ENCODE results near the gene VWCE. TPM values are rescaled to one million over a fixed set of nuclear protein-coding genes. Genes with fewer than 3 reads are reported as not detected.
A peak's percentile ranks its signal among the peaks of the same experiment; 100 is the strongest.

The VWCE gene
- total and polyA plus RNA-seq, 9 of the 15 experiments (the other 6 are each of a cell fraction or from before 2014, with no cell fraction given), result 0.06 to 1.6 (median 0.63) TPM; not detected in 1

DNA sequence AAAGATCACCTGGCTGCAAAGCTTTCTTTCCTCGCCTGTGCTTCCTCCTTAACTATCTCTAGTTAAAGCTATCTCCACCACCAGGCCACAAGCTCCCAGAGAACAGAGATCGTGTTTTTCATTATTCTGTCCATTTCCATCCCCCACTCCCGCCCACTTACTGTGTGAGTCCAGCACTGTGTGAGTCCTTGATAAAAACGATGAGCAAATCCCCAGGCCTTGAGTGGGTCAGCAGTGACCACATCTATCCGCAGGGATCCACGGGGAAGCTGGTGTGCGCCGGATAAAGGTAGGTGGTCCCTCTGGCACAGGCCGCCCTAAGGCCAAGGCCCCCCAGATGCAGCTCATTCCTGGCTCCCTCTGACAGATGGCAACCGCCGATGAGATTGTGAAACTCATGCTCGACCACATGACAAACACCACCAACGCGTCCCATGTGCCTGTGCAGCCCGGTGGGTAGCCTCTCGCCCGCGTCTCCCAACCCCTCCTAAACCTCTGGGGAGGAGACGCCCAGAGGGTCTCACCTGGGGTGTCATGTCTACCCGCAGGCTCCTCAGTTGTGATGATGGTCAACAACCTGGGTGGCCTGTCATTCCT is 47.2 kb upstream of the VWCE start (continued):
- TF ChIP-seq, protein P1, sequence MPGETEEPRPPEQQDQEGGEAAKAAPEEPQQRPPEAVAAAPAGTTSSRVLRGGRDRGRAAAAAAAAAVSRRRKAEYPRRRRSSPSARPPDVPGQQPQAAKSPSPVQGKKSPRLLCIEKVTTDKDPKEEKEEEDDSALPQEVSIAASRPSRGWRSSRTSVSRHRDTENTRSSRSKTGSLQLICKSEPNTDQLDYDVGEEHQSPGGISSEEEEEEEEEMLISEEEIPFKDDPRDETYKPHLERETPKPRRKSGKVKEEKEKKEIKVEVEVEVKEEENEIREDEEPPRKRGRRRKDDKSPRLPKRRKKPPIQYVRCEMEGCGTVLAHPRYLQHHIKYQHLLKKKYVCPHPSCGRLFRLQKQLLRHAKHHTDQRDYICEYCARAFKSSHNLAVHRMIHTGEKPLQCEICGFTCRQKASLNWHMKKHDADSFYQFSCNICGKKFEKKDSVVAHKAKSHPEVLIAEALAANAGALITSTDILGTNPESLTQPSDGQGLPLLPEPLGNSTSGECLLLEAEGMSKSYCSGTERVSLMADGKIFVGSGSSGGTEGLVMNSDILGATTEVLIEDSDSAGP (CRISPR knock-in tag; IDR thresholded peaks at IDR 0.05), result no peak
- TF ChIP-seq MXI1 (IDR thresholded peaks at IDR 0.05; ENCODE audit: low read depth, low read length), result no peak
- TF ChIP-seq RCOR1 (IDR thresholded peaks at IDR 0.05; ENCODE audit: borderline replicate concordance in 1 of 2, low read depth in 2 of 2, low read length in 2 of 2), result peak in 1 of 2 experiments; percentile 39; a peak in 1 of 4 replicates
- TF ChIP-seq, protein P2, sequence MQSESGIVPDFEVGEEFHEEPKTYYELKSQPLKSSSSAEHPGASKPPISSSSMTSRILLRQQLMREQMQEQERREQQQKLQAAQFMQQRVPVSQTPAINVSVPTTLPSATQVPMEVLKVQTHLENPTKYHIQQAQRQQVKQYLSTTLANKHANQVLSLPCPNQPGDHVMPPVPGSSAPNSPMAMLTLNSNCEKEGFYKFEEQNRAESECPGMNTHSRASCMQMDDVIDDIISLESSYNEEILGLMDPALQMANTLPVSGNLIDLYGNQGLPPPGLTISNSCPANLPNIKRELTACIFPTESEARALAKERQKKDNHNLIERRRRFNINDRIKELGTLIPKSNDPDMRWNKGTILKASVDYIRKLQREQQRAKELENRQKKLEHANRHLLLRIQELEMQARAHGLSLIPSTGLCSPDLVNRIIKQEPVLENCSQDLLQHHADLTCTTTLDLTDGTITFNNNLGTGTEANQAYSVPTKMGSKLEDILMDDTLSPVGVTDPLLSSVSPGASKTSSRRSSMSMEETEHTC (IDR thresholded peaks at IDR 0.05), result no peak
- no peak for TF ChIP-seq ZNF24 (IDR thresholded peaks at IDR 0.05)
- no peak for TF ChIP-seq ILK (tag; IDR thresholded peaks at IDR 0.05; ENCODE audit: borderline replicate concordance, low read depth)
- TF ChIP-seq PTRF (tag; IDR thresholded peaks at IDR 0.05), result no peak
- TF ChIP-seq EGR1 (conservative IDR thresholded peaks at IDR 0.05), result peak; percentile 99
- TF ChIP-seq STAG1 (CRISPR knock-in tag; IDR thresholded peaks at IDR 0.05; ENCODE audit: borderline replicate concordance), result no peak
- peak; percentile 69; the same call in 1 of the 2 replicates for TF ChIP-seq CREM (IDR thresholded peaks at IDR 0.05; ENCODE audit: low read depth)
- no peak for TF ChIP-seq YY1 (IDR thresholded peaks at IDR 0.05; ENCODE audit: borderline replicate concordance in 1 of 3, control insufficient read depth in 1 of 3, extremely low read depth in 1 of 3, insufficient read depth in 3 of 3, insufficient read length in 1 of 3, insufficient replicate concordance in 2 of 3, low read depth in 1 of 3, low read length in 2 of 3)
- TF ChIP-seq ARID2 (IDR thresholded peaks at IDR 0.05), result no peak
- TF ChIP-seq ZNF408 (CRISPR knock-in tag; IDR thresholded peaks at IDR 0.05; ENCODE audit: low read depth), result no peak
- TF ChIP-seq ZNF217 (CRISPR knock-in tag; IDR thresholded peaks at IDR 0.05), result no peak
- peak; percentile 34 for TF ChIP-seq DACH1 (IDR thresholded peaks at IDR 0.05; ENCODE audit: partially characterized antibody)
- peak; percentile 79 for TF ChIP-seq CEBPG (CRISPR knock-in tag; IDR thresholded peaks at IDR 0.05)
- TF ChIP-seq CEBPG (tag; conservative IDR thresholded peaks at IDR 0.05 in 1 of 2, IDR thresholded peaks at IDR 0.05 in 1 of 2), result no peak
- no peak for TF ChIP-seq MCM3 (IDR thresholded peaks at IDR 0.05)
- TF ChIP-seq, protein P3, sequence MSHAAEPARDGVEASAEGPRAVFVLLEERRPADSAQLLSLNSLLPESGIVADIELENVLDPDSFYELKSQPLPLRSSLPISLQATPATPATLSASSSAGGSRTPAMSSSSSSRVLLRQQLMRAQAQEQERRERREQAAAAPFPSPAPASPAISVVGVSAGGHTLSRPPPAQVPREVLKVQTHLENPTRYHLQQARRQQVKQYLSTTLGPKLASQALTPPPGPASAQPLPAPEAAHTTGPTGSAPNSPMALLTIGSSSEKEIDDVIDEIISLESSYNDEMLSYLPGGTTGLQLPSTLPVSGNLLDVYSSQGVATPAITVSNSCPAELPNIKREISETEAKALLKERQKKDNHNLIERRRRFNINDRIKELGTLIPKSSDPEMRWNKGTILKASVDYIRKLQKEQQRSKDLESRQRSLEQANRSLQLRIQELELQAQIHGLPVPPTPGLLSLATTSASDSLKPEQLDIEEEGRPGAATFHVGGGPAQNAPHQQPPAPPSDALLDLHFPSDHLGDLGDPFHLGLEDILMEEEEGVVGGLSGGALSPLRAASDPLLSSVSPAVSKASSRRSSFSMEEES (CRISPR knock-in tag; IDR thresholded peaks at IDR 0.05), result no peak
- TF ChIP-seq HDAC2 (IDR thresholded peaks at IDR 0.05), result peak; percentile 63; the same call in 1 of the 2 replicates
- TF ChIP-seq, protein P4, sequence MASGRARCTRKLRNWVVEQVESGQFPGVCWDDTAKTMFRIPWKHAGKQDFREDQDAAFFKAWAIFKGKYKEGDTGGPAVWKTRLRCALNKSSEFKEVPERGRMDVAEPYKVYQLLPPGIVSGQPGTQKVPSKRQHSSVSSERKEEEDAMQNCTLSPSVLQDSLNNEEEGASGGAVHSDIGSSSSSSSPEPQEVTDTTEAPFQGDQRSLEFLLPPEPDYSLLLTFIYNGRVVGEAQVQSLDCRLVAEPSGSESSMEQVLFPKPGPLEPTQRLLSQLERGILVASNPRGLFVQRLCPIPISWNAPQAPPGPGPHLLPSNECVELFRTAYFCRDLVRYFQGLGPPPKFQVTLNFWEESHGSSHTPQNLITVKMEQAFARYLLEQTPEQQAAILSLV (tag; IDR thresholded peaks at IDR 0.05), result no peak
